ENCODE measurements around the gene CD28.

The CD28 gene

DNA sequence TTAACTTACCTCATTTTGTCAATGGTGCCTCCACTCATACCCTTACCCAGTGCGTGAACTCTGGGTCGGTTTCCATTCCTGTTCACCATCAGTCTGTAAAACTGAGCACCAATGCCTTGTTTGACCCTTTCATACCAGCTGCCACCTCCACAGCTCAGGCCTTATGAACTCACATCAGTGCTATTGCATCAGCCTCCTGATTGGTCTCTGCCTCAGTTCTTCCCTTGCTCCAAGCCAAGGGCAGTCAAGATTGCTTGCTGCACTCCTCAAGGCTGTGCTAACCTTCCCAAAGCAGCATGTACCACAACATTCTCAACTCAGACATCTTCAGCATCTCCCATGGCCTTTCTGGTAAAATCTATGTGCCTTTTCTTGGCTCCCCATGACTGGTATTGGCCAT is 9.3 kb downstream of the CD28 start:
- DNase-seq (ENCODE audit: low read depth, low spot score): no peak

DNA sequence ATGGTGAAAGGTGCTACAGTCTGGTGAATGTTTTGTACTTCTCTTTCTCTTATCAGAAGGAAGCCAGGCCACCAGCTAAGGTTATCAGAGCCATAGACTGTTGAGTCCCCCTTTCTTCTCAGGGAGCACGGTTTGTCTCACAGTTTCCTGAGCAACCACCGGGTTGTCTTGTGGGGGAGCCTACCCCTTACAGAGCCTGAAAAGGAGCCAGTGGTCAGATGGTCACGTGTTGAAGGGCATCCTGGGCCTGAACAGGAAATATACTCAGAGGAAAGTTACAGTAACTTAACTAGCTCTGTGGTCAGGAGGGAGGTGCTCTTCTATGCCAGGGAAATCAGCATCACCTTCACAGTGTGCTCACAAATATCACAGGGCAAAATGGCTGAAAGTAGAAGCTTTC is 11.6 kb downstream of the CD28 start:
- no peak for DNase-seq (ENCODE audit: low read depth, low spot score)

DNA sequence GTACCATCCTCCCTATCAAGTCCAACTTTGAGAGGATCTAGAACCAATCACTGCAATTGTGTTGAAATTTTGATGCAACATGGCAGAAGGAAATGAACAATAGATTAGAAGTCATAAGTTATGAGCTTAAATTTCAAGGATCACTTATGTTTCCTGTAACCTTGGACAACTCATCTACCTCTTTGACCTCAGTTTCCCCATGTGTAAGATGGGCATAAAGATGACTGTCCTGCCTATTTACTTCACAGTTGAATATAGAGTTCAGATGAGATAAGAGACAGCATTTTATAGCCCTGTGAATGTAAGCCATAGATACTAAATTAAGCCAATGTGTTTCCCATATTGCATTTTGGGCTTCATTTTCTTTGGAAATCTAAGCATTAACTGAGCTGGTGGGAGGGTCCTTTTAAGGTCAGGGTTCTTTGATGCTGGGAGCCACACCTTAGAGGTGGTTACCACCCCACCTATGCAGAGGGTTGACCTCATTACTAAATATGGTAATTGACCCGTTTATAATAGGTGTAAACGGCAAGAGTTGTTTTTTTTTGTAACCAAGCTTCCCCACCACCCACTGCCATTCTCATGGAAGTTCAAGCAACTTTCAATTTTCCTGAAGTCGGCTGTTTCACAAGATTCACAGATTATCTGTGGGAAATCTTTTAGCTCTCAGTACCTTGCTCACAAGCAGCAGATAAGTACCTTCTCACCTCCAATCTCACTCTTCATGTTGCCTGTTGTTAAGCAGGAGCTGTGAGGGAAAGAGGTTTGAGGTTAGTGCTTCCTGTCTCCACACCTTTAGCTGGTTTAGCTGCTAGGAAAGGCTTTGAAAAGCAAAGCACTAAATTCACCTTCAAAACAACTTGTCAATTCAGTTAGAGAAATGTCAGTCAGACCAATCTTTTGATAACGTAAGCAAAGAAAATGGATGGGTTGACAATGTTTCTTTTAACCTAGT is 13.3 kb downstream of the CD28 start:
- no peak for DNase-seq (ENCODE audit: low read depth, low spot score)

DNA sequence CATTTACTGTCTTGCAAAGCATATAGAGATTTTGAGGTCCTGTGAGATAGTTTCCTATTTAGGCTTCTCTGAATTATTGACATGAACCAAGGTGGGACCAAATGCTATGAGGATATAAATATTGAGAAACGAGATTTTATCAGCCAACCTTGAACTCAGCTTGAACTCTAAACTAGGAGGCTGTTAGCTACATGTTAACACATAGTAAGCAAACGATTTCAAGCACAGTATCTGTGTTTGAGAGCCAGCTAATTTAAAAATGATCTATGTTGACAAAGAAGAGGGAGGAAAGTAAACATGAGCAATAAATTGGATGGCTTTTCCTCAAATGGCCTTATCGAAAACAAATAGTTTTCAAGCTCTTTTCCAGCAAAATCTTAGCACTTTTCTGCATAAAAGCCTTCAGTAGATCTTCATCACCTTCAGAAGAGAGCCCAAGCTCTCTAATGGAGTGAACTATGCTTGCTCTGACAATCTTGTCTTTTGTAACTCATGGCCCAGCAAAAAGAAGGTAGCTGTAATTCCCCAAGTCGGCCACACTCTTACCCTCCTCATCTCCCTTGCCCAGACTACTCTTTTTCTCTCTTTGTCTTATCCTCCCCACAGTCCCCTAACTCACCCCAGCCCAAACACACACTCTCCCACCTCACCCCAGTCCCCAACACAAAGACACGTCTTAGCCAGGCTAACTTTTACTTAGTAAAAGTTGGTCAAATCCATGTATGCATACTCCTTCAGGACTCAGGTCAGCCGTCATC is 14.7 kb downstream of the CD28 start:
- DNase-seq (ENCODE audit: low read depth, low spot score): no peak

DNA sequence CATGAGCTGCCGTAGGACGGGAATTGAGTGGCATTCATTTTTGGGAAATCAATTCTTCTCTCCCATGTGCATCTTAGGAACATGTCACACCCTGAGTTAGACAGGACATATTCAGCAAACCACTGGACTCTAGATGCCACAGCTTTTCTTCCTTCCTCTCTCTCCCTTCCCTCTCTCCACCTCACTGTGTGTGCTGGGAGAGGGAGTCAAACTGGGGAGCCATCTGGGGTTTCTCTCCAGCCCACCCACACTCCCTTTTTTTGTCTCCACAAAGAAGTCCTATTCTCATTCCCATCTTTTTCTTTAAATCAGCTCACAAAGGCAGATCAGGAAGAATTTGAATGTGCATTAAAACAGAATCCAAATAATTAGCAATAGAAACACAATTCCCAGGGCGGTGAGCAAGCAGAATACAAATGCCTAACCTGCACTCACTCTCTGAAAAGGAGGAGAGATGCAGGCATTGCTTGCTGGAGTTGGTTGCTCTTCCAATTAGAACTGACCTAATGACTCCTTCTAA is 15.4 kb downstream of the CD28 start:
- DNase-seq (ENCODE audit: low read depth, low spot score): no peak

DNA sequence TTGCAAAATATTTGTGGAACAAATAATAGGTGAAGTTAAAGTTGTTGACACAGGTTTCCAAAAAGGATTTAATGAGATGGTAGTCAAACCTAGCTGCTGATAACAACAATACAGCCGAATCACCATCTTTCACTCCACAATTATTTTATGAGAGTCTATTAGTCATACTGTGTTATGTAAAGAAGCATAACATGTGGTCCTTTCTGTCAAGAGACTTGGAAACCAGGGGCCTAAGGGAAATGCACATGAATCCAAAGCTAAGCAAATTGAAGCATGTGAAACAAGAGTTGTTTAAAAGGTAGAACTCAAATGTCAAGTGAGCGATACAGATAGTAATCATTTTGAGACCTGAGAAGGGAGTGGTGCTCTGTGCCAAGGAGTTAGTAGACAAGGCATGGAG is 16.0 kb downstream of the CD28 start:
- DNase-seq (ENCODE audit: low read depth, low spot score): no peak

DNA sequence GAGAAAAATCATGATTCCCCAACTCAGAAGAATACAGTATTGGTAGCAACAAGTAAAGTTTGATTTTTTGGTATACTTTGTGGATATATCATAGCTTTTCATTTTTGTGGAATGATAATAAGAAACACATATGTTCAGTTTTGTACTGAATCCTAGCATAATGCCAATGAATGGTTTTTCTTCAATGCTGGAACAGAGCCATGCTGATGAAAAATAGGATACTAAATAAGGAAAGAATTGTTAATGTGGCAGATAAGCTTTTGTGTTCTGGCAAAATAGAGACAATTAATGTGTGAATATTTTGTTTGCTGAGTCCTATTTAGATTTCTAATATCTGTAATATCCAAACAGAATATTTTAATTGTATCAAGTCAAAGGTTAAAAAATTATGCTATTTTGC is 21.9 kb downstream of the CD28 start:
- no peak for DNase-seq (ENCODE audit: low read depth, low spot score)

DNA sequence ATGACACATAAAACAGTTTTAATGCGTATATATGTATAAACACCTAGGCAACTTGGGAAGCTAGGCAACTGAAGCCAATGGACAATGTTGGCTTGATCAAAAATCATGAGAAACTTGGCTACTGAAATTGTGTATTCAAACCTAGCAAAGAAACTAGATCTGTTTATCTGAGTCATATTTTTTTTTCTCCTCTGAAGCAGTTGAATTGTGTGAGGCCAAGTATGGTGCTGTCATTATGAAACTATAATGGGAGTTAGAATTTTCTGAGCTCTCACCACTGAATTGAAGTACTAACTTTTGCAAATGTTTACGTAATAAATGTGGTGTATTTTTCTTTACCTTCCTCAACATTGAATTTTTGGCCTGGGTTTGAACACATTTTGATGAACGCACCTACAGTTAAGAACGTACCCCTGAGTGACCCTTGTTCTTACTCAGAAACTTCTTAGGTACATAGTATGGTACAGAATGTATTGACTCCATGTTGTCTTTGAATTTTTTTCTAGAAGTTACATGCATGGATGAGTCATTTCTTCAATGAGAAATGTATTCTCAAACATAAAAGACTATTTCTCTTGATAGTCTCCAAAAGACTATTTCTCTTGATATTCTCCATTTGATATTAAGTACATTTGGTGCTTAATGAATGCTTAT is 23.8 kb downstream of the CD28 start:
- DNase-seq (ENCODE audit: low read depth, low spot score): no peak

DNA sequence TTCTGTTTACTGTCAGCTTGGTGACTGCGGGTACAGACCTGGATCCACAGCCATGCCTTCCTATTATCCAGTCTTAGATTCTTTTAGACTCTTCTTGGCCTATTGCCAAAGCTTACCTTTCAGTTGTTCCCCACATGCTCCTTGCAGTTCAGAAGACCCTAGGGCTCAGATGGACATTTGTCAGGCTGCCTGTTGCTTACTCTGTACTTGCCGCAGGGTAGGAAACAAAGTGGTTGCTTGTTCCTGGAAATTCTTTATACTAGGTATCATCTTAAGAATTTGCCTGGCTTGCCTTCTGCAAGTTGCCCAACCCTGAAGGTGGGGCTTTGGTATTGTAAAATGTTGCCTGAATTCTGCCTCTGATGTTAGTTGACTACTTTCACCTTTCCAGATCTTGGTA is 24.4 kb downstream of the CD28 start:
- DNase-seq (ENCODE audit: low read depth, low spot score): no peak

DNA sequence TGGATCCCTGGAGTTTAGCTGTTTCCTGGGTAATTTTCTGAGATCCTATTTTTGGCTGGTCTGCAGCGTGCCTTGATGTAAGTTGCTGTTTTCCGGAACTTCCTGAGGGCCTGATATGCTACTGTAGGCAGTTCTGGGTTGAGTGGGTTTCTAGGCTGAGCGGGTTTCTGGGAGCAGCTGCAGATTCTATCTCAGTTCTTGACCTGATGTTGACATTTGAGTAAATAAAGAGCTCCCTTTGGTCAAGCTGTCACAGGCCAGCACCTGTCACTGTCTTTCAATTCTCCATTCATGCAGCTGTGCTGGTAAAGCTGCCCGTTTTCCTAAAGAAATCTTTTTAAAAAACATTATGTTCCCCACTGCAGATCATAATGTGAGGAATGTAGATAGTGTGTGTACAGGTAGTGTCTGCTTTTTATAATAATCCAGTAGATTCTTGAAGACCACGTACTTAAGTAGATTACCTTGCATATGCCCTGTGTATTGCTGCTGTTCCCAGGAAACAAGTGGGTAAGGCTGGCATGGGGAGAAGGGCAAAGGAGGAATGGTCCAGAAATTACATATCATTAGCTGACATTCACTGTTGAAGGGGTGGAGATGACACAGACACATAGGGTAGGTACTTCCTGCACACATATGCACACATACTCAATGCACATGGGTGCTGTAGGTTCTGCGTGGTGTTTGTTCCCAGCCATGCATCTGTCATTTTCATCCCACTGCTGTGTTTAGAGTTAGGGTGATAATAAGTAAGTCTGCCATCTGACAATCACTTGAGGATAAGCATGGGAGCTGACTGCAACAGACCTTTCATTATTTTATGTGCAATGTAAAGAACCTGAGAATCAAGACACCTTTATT is 25.9 kb downstream of the CD28 start:
- no peak for DNase-seq (ENCODE audit: low read depth, low spot score)

DNA sequence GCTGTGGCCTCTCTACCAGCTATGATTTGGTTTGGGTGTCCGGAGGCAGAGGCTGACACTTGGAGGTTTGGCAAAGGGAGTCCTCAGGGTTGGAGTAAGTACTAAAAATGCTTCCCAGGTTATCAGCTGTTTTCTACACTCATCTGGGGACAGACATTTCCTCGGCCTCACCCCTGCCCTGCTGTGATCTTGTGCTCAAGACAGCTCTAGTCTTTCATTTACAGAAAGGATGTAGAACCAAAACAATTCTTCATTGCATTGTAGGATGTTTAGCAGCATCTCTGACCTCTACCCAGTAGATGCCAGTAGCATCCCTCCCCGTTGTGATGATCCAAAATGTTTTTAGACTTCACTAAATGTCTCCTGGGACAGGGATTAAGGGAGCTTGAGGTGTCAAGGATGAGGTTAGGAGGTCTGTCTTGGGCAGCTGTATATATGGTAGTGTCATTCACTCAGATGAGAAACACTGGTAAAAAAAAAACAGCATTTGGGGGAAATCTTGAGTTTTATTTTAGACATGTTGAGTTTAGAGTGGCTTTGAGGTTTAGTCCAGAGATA is 26.6 kb downstream of the CD28 start:
- DNase-seq (ENCODE audit: low read depth, low spot score): no peak

DNA sequence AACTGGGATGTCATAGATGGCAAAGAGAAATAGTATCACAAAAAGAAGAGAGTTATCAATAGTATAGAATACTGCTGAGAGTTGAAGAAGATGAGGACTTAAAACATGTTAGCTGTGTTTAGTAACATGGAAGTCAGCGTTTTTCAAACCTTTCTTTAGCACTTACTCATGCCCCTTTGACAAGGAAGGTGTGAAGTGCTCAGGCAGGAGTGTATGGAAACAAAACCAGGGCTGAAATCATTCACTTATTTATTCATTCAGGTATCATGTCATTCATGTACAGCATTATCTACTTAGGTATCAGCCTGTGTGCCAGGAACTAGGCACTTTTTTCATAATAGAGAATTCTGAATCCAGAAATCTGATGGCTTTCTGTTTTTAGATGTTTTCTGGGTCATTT is 27.2 kb downstream of the CD28 start:
- DNase-seq (ENCODE audit: low read depth, low spot score): no peak

DNA sequence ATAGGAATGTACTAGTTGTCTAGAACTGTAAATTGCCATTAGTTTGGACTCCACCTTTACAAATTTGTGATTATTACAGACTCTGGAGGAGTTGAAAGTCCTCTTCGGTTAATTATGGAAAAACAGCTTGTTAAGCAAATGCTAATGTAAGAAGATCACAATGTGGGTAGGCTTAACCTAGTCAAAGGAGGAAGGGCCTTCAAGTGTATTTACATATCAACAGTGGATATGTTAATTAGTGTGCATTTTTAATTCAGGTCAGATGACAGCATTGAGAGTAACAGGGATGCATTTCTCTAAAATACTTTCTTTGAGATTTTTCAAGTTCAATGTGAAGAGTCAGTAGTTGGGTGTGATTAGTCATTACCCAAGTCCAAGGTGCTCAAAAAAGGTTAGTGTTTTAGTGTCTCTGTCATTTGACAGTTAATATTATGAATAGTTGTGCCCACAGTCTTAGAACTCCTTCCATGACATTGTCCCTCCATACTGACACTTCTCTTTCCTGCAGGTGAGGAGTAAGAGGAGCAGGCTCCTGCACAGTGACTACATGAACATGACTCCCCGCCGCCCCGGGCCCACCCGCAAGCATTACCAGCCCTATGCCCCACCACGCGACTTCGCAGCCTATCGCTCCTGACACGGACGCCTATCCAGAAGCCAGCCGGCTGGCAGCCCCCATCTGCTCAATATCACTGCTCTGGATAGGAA is 28.0 kb downstream of the CD28 start:
- no peak for DNase-seq (ENCODE audit: low read depth, low spot score)

DNA sequence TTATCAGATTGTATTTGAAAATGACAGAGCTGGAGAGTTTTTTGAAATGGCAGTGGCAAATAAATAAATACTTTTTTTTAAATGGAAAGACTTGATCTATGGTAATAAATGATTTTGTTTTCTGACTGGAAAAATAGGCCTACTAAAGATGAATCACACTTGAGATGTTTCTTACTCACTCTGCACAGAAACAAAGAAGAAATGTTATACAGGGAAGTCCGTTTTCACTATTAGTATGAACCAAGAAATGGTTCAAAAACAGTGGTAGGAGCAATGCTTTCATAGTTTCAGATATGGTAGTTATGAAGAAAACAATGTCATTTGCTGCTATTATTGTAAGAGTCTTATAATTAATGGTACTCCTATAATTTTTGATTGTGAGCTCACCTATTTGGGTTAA is 30.9 kb downstream of the CD28 start:
- no peak for DNase-seq (ENCODE audit: low read depth, low spot score)

DNA sequence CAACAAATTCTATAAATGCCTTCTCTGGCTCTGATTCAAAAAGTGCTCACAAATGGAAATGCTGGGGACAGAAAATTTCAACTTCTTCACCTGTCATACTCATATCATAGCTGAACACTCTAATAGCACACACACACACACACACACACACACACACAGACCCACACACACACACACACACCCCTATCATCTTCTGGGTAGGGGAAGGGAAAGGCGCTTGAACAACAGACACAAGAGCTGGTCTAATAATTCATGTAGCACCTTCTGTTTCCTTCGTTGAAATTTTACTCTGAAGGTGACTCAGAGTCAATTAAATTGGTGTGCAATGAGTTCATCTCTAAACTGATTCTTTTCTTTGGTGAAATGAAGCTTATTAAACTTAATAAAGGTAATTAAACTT is 32.9 kb downstream of the CD28 start:
- DNase-seq (ENCODE audit: low read depth, low spot score): no peak

DNA sequence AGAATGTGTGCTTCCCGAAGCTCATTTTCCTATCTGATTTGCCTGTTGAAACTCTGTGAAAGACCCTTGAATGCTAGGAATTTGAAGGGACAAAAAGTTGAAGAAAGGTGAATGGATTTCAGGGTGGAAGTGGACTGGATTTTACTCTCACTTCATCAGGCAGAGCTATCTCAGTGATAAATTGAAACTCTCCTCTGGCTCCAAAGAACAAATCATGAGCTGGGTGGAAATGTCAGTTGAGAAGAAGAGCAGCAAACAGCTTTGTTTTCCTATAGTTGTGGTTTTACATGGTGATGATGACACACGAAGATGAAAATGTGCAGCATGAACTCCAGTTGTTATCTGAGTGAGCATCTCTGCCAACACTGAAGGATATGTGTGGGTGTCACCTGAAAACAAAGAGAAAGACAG is 34.4 kb downstream of the CD28 start:
- DNase-seq (ENCODE audit: low read depth, low spot score): no peak

DNA sequence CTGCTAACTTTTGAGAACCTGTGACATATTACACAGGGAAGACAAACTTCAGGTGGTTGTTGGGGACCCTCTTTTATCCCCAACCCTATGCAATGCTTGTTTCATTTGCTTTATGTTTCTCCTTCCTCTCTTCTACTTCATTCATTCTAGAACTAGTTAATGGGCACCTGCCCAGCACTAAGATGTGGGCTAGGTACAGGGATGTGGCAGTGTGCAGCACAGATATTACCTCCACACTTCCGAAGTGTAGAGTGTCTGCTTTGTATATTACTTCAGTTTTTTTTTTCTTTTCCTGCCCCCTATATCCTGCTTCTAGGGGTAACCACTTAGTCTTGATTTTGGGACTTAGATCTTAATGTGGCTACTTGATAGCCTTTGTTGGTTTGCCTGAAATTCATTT is 35.1 kb downstream of the CD28 start:
- no peak for DNase-seq (ENCODE audit: low read depth, low spot score)

DNA sequence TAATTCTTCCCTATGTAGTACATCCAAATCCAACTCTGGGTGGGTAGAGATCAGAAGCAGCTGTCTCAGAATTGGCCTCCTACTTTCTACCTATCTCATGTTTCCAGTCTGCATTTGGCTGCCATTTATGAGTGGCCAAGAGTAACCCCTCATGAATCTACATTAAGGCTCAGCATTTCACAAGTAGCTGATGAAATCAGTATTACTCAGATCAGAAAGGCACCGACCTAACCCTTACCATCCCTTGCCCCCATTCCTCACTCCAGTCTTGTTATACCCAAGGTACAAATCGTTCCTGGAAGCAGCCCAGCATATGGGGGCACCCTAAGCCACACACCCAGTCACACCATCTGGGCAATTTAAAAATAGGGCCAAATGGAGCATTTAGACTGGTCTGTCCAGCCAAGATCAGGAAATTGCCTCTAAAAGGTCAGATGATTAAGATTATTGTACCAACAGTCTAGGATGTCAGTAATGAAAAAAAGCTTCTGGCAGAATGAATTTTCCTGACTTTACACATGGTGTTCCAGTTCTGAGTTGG is 37.1 kb downstream of the CD28 start:
- no peak for DNase-seq (ENCODE audit: low read depth, low spot score)

DNA sequence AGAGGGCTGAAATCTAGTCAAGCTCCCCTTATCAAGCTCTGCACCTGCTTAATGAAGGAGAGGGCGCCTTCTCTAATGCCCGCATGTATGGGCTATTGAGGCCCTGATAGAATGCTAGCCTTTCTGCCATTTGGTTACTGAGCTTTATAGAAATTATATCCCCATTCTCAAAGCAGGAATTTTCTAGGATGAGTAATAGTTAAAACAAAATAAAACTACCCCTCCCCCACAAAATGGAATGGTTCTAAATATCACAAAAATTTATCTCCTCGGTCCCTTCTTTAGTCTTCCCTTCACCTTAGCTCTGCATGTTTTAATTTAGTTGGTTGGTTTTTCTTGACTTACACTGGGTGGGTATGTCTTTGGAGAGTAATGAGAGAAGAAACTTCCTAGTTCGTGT is 37.7 kb downstream of the CD28 start:
- DNase-seq (ENCODE audit: low read depth, low spot score): no peak

DNA sequence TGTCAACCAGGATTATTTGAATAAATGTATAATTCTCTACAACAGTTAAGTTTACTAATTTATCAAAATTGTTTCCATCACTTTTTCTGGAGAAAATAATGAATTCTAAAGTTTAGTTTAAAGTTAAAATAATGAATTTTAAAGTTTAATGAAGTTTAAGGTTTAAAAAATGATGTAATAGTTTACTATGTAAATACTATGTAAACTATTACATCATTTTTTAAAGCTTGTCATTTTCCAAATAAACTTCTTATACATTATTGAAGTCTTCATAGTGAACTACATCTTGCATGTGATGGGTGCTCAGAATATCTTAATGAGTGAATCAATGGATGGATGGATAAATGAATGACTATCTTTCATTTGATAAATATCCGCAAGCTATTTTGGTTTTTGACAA is 38.8 kb downstream of the CD28 start:
- no peak for DNase-seq (ENCODE audit: low read depth, low spot score)

Data from brain pericyte (primary cell).